ENCODE results near the gene CDH26.

CDH26 gene

GRCh38 chr20:59988141-59988540, 29.9 kb downstream of the CDH26 start:
- no peak for DNase-seq

GRCh38 chr20:59992526-59993084, 34.4 kb downstream of the CDH26 start:
- no peak for DNase-seq

- no peak for DNase-seq
Observed at GRCh38 chr20:59993736-59994430, 35.7 kb downstream of the CDH26 start.

GRCh38 chr20:59994697-59995122, 36.5 kb downstream of the CDH26 start:
- DNase-seq = no peak

GRCh38 chr20:59996108-59996507, 37.9 kb downstream of the CDH26 start:
- DNase-seq = no peak

- no peak for DNase-seq
Observed at GRCh38 chr20:59997896-59998295, 39.7 kb downstream of the CDH26 start.

- DNase-seq = no peak
Observed at GRCh38 chr20:59999502-59999901, 41.3 kb downstream of the CDH26 start.

GRCh38 chr20:60000271-60001042, 42.2 kb downstream of the CDH26 start:
- no peak for DNase-seq

- DNase-seq = no peak
Observed at GRCh38 chr20:60001108-60001507, 42.9 kb downstream of the CDH26 start.

- no peak for DNase-seq
Observed at GRCh38 chr20:60003776-60004175, 45.6 kb downstream of the CDH26 start.

- no peak for DNase-seq
Observed at GRCh38 chr20:60006261-60006660, 48.0 kb downstream of the CDH26 start.

GRCh38 chr20:60007464-60007863, 49.2 kb downstream of the CDH26 start:
- DNase-seq = no peak

- no peak for DNase-seq
Observed at GRCh38 chr20:60008130-60008808, 50.0 kb downstream of the CDH26 start.

- DNase-seq = no peak
Observed at GRCh38 chr20:60009318-60009717, 51.1 kb downstream of the CDH26 start.

GRCh38 chr20:60009826-60010616, 51.8 kb downstream of the CDH26 start:
- DNase-seq = no peak

- no peak for DNase-seq
Observed at GRCh38 chr20:60010689-60011458, 52.7 kb downstream of the CDH26 start.

GRCh38 chr20:60011512-60012507, 53.6 kb downstream of the CDH26 start:
- DNase-seq = no peak

- no peak for DNase-seq
Observed at GRCh38 chr20:60013296-60014139, 55.3 kb downstream of the CDH26 start.

GRCh38 chr20:60016406-60016805, 58.2 kb downstream of the CDH26 start:
- no peak for DNase-seq

- no peak for DNase-seq
Observed at GRCh38 chr20:60020251-60020650, 62.0 kb downstream of the CDH26 start.

Data from NCI-H1048 (cell line).